ENCODE data around the gene MRFAP1L1. TPM values are rescaled to one million over a fixed set of nuclear protein-coding genes. Genes with fewer than 3 reads are reported as not detected.

Gene MRFAP1L1
- total RNA-seq, 1 donor from 2014 or later: 69.3 TPM

- Mint-ChIP-seq H3K4me3 (ENCODE audit: low read depth) (no peak overlapping the region), H3K9me3 (ENCODE audit: low read depth) (no peaks in the 10 kb centered on the region), H3K27ac (no peak overlapping the region), H3K27me3 (no peaks in the 10 kb centered on the region), H3K36me3 (ENCODE audit: insufficient read depth) (peaks cover 3% of the 10 kb centered on the region), H3K4me1 (ENCODE audit: low read depth) (peaks cover 7% of the 10 kb centered on the region)
- DNase-seq (ENCODE audit: low spot score, unreplicated experiment): no peak
- TF ChIP-seq CTCF (IDR thresholded peaks at IDR 0.05; ENCODE audit: unreplicated experiment): no peak
These were observed 13.2 kb upstream of the MRFAP1L1 start for GRCh38 chr4:6722891-6723290.

GRCh38 chr4:6721121-6721520 lies 11.5 kb upstream of the MRFAP1L1 start:
- no peaks in the 10 kb centered on the region for H3K9me3 Mint-ChIP-seq (ENCODE audit: low read depth)
- H3K4me1 Mint-ChIP-seq (ENCODE audit: low read depth): peaks cover 12% of the 10 kb centered on the region
- no peak for DNase-seq (ENCODE audit: low spot score, unreplicated experiment)
- no peak overlapping the region for H3K4me3 Mint-ChIP-seq (ENCODE audit: low read depth)
- no peak overlapping the region for H3K27ac Mint-ChIP-seq
- no peaks in the 10 kb centered on the region for H3K27me3 Mint-ChIP-seq
- H3K36me3 Mint-ChIP-seq (ENCODE audit: insufficient read depth): peaks cover 3% of the 10 kb centered on the region
- no peak for TF ChIP-seq CTCF (IDR thresholded peaks at IDR 0.05; ENCODE audit: unreplicated experiment)

GRCh38 chr4:6720202-6720699 lies 10.6 kb upstream of the MRFAP1L1 start:
- H3K27ac Mint-ChIP-seq: no peak overlapping the region
- TF ChIP-seq CTCF (IDR thresholded peaks at IDR 0.05; ENCODE audit: unreplicated experiment): peak; percentile 95
- no peaks in the 10 kb centered on the region for H3K27me3 Mint-ChIP-seq
- H3K36me3 Mint-ChIP-seq (ENCODE audit: insufficient read depth): peaks cover 3% of the 10 kb centered on the region
- peaks cover 18% of the 10 kb centered on the region for H3K4me1 Mint-ChIP-seq (ENCODE audit: low read depth)
- no peak overlapping the region for H3K4me3 Mint-ChIP-seq (ENCODE audit: low read depth)
- H3K9me3 Mint-ChIP-seq (ENCODE audit: low read depth): no peaks in the 10 kb centered on the region
- peak; percentile 94 for DNase-seq (ENCODE audit: low spot score, unreplicated experiment)

GRCh38 chr4:6719611-6720179 lies 10.0 kb upstream of the MRFAP1L1 start:
- Mint-ChIP-seq H3K4me3 (ENCODE audit: low read depth) (no peak overlapping the region), H3K36me3 (ENCODE audit: insufficient read depth) (peaks cover 3% of the 10 kb centered on the region), H3K27ac (no peak overlapping the region), H3K27me3 (no peaks in the 10 kb centered on the region), H3K4me1 (ENCODE audit: low read depth) (peaks cover 18% of the 10 kb centered on the region), H3K9me3 (ENCODE audit: low read depth) (no peaks in the 10 kb centered on the region)
- TF ChIP-seq CTCF (IDR thresholded peaks at IDR 0.05; ENCODE audit: unreplicated experiment): no peak
- no peak for DNase-seq (ENCODE audit: low spot score, unreplicated experiment)

- no peak overlapping the region for H3K27ac Mint-ChIP-seq
- H3K9me3 Mint-ChIP-seq (ENCODE audit: low read depth): no peaks in the 10 kb centered on the region
- no peak for TF ChIP-seq CTCF (IDR thresholded peaks at IDR 0.05; ENCODE audit: unreplicated experiment)
- H3K4me1 Mint-ChIP-seq (ENCODE audit: low read depth): peaks cover 18% of the 10 kb centered on the region
- peaks cover 3% of the 10 kb centered on the region for H3K36me3 Mint-ChIP-seq (ENCODE audit: insufficient read depth)
- no peaks in the 10 kb centered on the region for H3K27me3 Mint-ChIP-seq
- H3K4me3 Mint-ChIP-seq (ENCODE audit: low read depth): peak overlapping the region; percentile 52
- DNase-seq (ENCODE audit: low spot score, unreplicated experiment): no peak
These were observed 9.4 kb upstream of the MRFAP1L1 start for GRCh38 chr4:6718932-6719610.

Measured in progenitor cell of endocrine pancreas (in vitro differentiated cells).